ENCODE data around the gene NTN1. TPM values are rescaled to one million over a fixed set of nuclear protein-coding genes. Genes with fewer than 3 reads are reported as not detected.

The NTN1 gene
- total and polyA plus RNA-seq, 2 experiments from 2014 or later: 0.11 to 0.21 TPM

- no peak for DNase-seq
- H3K9me2 ChIP-seq (ENCODE audit: insufficient read depth): no peaks in the 10 kb centered on the region
- H4K20me1 ChIP-seq (ENCODE audit: insufficient read depth): no peaks in the 10 kb centered on the region
- H3K9me3 ChIP-seq (ENCODE audit: low read depth): no peaks in the 10 kb centered on the region
- no peak overlapping the region for H3K4me3 ChIP-seq
- no peaks in the 10 kb centered on the region for H3K36me3 ChIP-seq (ENCODE audit: low read depth)
- H2AFZ ChIP-seq: no peak overlapping the region
- H3F3A ChIP-seq (ENCODE audit: insufficient read depth): no peaks in the 10 kb centered on the region
- no peak overlapping the region for H3K9ac ChIP-seq
- TF ChIP-seq EZH2phosphoT487 (IDR thresholded peaks at IDR 0.05; ENCODE audit: insufficient read depth, low read depth) (no peak), EZH2 (IDR thresholded peaks at IDR 0.05; ENCODE audit: insufficient read depth, poor library complexity, severe bottlenecking) (no peak)
- no peaks in the 10 kb centered on the region for H3K4me1 ChIP-seq (ENCODE audit: insufficient read depth)
- H3K27ac ChIP-seq: no peak overlapping the region
- in situ Hi-C loops (cut with MboI): no loop called here
- no peaks in the 10 kb centered on the region for H3K79me2 ChIP-seq (ENCODE audit: insufficient read depth)
- WGBS, 2 experiments (ENCODE audit: low coverage in 1 of 2, low lambda C conversion rate in 2 of 2, missing lambda C conversion rate in 2 of 2): 56 to 75% methylated on average over 6 of the region's 6 CpGs
- H3K27me3 ChIP-seq (replicated peaks; ENCODE audit: insufficient read depth): no peaks in the 10 kb centered on the region
- H3K4me2 ChIP-seq (ENCODE audit: unreplicated experiment): no peak overlapping the region
These were observed 174.1 kb downstream of the NTN1 start for GRCh38 chr17:9195411-9195810.

- Histone ChIP-seq H3K9me2 (ENCODE audit: insufficient read depth) (no peaks in the 10 kb centered on the region), H4K20me1 (ENCODE audit: insufficient read depth) (no peaks in the 10 kb centered on the region), H3K9me3 (ENCODE audit: low read depth) (no peaks in the 10 kb centered on the region), H2AFZ (no peak overlapping the region), H3K27me3 (replicated peaks; ENCODE audit: insufficient read depth) (no peaks in the 10 kb centered on the region), H3K4me2 (ENCODE audit: unreplicated experiment) (no peak overlapping the region), H3K36me3 (ENCODE audit: low read depth) (no peaks in the 10 kb centered on the region), H3K9ac (no peak overlapping the region), H3K4me1 (ENCODE audit: insufficient read depth) (no peaks in the 10 kb centered on the region), H3K4me3 (no peak overlapping the region), H3F3A (ENCODE audit: insufficient read depth) (no peaks in the 10 kb centered on the region), H3K79me2 (ENCODE audit: insufficient read depth) (no peaks in the 10 kb centered on the region), H3K27ac (no peak overlapping the region)
- no peak for TF ChIP-seq EZH2 (IDR thresholded peaks at IDR 0.05; ENCODE audit: insufficient read depth, poor library complexity, severe bottlenecking)
- TF ChIP-seq EZH2phosphoT487 (IDR thresholded peaks at IDR 0.05; ENCODE audit: insufficient read depth, low read depth): no peak
- DNase-seq: no peak
- in situ Hi-C loops (cut with MboI): no loop called here
- 48 to 51% methylated on average over 10 of the region's 10 CpGs for WGBS, 2 experiments (ENCODE audit: low coverage in 1 of 2, low lambda C conversion rate in 2 of 2, missing lambda C conversion rate in 2 of 2)
These were observed 174.8 kb downstream of the NTN1 start for GRCh38 chr17:9195961-9196670.

- WGBS, 2 experiments (ENCODE audit: low coverage in 1 of 2, low lambda C conversion rate in 2 of 2, missing lambda C conversion rate in 2 of 2): 71 to 72% methylated on average over 16 of the region's 16 CpGs
- Histone ChIP-seq H3K27ac (no peak overlapping the region), H3K9me3 (ENCODE audit: low read depth) (no peaks in the 10 kb centered on the region), H3K9ac (no peak overlapping the region), H3K4me2 (ENCODE audit: unreplicated experiment) (no peak overlapping the region), H2AFZ (no peak overlapping the region), H3K4me3 (no peak overlapping the region), H3K4me1 (ENCODE audit: insufficient read depth) (no peaks in the 10 kb centered on the region), H4K20me1 (ENCODE audit: insufficient read depth) (no peaks in the 10 kb centered on the region), H3K79me2 (ENCODE audit: insufficient read depth) (no peaks in the 10 kb centered on the region), H3K36me3 (ENCODE audit: low read depth) (no peaks in the 10 kb centered on the region), H3K9me2 (ENCODE audit: insufficient read depth) (no peaks in the 10 kb centered on the region), H3F3A (ENCODE audit: insufficient read depth) (no peaks in the 10 kb centered on the region), H3K27me3 (replicated peaks; ENCODE audit: insufficient read depth) (no peaks in the 10 kb centered on the region; the same call in 1 of the 2 replicates)
- in situ Hi-C loops (cut with MboI): no loop called here
- no peak for TF ChIP-seq EZH2phosphoT487 (IDR thresholded peaks at IDR 0.05; ENCODE audit: insufficient read depth, low read depth)
- TF ChIP-seq EZH2 (IDR thresholded peaks at IDR 0.05; ENCODE audit: insufficient read depth, poor library complexity, severe bottlenecking): no peak
- no peak for DNase-seq
These were observed 178.6 kb downstream of the NTN1 start for GRCh38 chr17:9199571-9200551.

GRCh38 chr17:9200699-9201359, 179.5 kb downstream of the NTN1 start:
- no peaks in the 10 kb centered on the region for H3K4me1 ChIP-seq (ENCODE audit: insufficient read depth)
- H4K20me1 ChIP-seq (ENCODE audit: insufficient read depth): no peaks in the 10 kb centered on the region
- H3K27ac ChIP-seq: no peak overlapping the region
- no peaks in the 10 kb centered on the region for H3K9me3 ChIP-seq (ENCODE audit: low read depth)
- H2AFZ ChIP-seq: no peak overlapping the region
- no peaks in the 10 kb centered on the region for H3K9me2 ChIP-seq (ENCODE audit: insufficient read depth)
- no peaks in the 10 kb centered on the region; the same call in 1 of the 2 replicates for H3K27me3 ChIP-seq (replicated peaks; ENCODE audit: insufficient read depth)
- TF ChIP-seq EZH2 (IDR thresholded peaks at IDR 0.05; ENCODE audit: insufficient read depth, poor library complexity, severe bottlenecking) (no peak), EZH2phosphoT487 (IDR thresholded peaks at IDR 0.05; ENCODE audit: insufficient read depth, low read depth) (no peak)
- no peak overlapping the region for H3K4me2 ChIP-seq (ENCODE audit: unreplicated experiment)
- no peak overlapping the region for H3K4me3 ChIP-seq
- DNase-seq: no peak
- H3K9ac ChIP-seq: no peak overlapping the region
- no peaks in the 10 kb centered on the region for H3K79me2 ChIP-seq (ENCODE audit: insufficient read depth)
- in situ Hi-C loops (cut with MboI): no loop called here
- no peaks in the 10 kb centered on the region for H3K36me3 ChIP-seq (ENCODE audit: low read depth)
- WGBS, 2 experiments (ENCODE audit: low coverage in 1 of 2, low lambda C conversion rate in 2 of 2, missing lambda C conversion rate in 2 of 2): 77% methylated on average over 5 of the region's 5 CpGs
- H3F3A ChIP-seq (ENCODE audit: insufficient read depth): no peaks in the 10 kb centered on the region
